ENCODE measurements around the gene COLEC11.

The COLEC11 gene

DNA sequence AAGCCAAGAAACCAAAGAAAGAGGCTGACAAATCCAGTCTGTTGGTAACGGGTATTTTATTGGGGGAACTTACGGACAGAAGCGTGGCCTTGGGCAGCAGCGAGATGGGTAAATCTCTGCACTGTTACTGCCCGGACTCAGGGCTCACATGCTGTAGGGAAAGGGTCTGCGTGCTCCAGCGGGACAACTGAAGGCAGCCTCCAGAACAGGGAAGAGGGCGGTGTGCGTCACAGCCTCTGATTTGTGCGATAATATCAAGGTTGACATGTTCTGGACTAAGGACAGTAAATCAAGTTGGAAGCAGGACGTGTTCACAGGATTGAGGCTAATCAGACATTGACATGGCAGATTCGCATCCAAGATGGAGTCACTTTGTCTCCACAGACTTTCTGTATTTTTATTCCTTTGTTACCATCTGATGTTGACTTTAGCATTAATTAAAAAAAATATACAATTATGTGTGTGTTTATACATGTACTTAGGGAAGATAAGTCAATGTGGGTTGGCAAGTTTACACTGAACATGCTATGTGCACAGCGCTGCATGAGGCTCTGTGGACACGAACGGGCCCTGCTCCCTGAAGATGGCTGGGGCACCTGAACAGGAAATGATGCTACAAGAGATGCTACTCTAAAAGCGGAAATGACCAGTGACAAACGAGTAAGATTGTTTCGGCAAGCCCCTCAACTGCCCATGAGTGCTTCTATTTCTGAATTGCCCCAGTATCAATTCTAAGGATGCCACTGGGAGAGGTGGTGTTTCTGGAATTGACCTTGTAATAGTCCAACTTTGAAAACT lies 85.8 kb downstream of the COLEC11 start:
- ChIA-PET POLR2A (no interaction called here), CTCF (interaction anchor here (0.6 kb wide), 1 partner anchor 43 kb away, joined by 3 read pairs; no protein-coding TSS in a partner anchor)
- TF ChIP-seq ZNF394 (tag by site-specific recombination; IDR thresholded peaks at IDR 0.05; ENCODE audit: borderline replicate concordance) (no peak), ZNF155 (tag by site-specific recombination; IDR thresholded peaks at IDR 0.05) (no peak), SETDB1 (IDR thresholded peaks at IDR 0.05; ENCODE audit: insufficient read length, low read length) (no peak), ZNF513 (tag by site-specific recombination; IDR thresholded peaks at IDR 0.05) (no peak), ZNF830 (tag by site-specific recombination; IDR thresholded peaks at IDR 0.05; ENCODE audit: low read depth) (no peak), ZNF843 (tag by site-specific recombination; IDR thresholded peaks at IDR 0.05) (no peak), ZNF350 (tag by site-specific recombination; IDR thresholded peaks at IDR 0.05) (no peak)
- TF ChIP-seq, protein P1, sequence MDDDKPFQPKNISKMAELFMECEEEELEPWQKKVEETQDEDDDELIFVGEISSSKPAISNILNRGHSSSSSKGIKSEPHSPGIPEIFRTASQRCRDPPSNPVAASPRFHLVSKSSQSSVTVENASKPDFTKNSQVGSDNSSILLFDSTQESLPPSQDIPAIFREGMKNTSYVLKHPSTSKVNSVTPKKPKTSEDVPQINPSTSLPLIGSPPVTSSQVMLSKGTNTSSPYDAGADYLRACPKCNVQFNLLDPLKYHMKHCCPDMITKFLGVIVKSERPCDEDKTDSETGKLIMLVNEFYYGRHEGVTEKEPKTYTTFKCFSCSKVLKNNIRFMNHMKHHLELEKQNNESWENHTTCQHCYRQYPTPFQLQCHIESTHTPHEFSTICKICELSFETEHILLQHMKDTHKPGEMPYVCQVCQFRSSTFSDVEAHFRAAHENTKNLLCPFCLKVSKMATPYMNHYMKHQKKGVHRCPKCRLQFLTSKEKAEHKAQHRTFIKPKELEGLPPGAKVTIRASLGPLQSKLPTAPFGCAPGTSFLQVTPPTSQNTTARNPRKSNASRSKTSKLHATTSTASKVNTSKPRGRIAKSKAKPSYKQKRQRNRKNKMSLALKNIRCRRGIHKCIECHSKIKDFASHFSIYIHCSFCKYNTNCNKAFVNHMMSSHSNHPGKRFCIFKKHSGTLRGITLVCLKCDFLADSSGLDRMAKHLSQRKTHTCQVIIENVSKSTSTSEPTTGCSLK (tag by site-specific recombination; IDR thresholded peaks at IDR 0.05): no peak
- Histone ChIP-seq H3K36me3 (ENCODE audit: control insufficient read depth in 2 of 2, insufficient read depth in 1 of 2, low read length in 2 of 2) (no peaks in the 10 kb centered on the region), H3K4me1 (ENCODE audit: control insufficient read depth, insufficient read depth, low read length) (no peaks in the 10 kb centered on the region), H3K27ac (ENCODE audit: extremely low read depth, low read depth, low read length) (no peak overlapping the region), H3K9me3 (ENCODE audit: control insufficient read depth, insufficient read depth, low read depth, low read length) (no peaks in the 10 kb centered on the region), H3K4me3 (ENCODE audit: low read depth, low read length) (no peak overlapping the region)

DNA sequence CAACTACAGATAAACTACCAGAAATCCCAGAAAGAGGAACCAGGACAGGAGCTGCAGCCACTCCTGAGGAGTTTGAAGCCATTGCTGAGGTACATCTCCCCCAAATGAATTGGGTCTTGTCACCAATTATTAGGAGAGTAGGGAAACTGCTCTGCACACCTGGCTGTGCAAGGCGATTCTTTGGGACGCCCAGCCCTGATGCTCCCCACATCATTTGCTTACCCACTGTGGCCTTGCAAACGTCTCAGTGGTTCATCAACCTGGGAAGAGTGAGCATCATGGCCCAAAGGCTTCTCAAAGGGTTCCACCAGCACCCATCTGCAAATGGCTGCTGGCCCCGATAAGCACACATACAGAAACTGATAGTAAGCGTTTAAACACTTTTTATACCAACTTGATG lies 86.7 kb downstream of the COLEC11 start:
- no peaks in the 10 kb centered on the region for H3K4me1 ChIP-seq (ENCODE audit: control insufficient read depth, insufficient read depth, low read length)
- no peaks in the 10 kb centered on the region for H3K36me3 ChIP-seq (ENCODE audit: control insufficient read depth in 2 of 2, insufficient read depth in 1 of 2, low read length in 2 of 2)
- no peaks in the 10 kb centered on the region for H3K9me3 ChIP-seq (ENCODE audit: control insufficient read depth, insufficient read depth, low read depth, low read length)
- POLR2A ChIA-PET: no interaction called here
- CTCF ChIA-PET: no interaction called here
- H3K27ac ChIP-seq (ENCODE audit: extremely low read depth, low read depth, low read length): no peak overlapping the region
- H3K4me3 ChIP-seq (ENCODE audit: low read depth, low read length): no peak overlapping the region
- TF ChIP-seq ZNF610 (tag by site-specific recombination; IDR thresholded peaks at IDR 0.05; ENCODE audit: borderline replicate concordance) (no peak), ZNF701 (tag by site-specific recombination; IDR thresholded peaks at IDR 0.05) (no peak), ZNF184 (tag by site-specific recombination; IDR thresholded peaks at IDR 0.05) (no peak), ZNF416 (tag by site-specific recombination; IDR thresholded peaks at IDR 0.05) (no peak), HOXA7 (CRISPR knock-in tag; IDR thresholded peaks at IDR 0.05; ENCODE audit: borderline replicate concordance) (no peak), ZNF529 (tag by site-specific recombination; IDR thresholded peaks at IDR 0.05; ENCODE audit: insufficient replicate concordance) (no peak), ZNF792 (tag by site-specific recombination; IDR thresholded peaks at IDR 0.05) (no peak), ZFP3 (tag by site-specific recombination; IDR thresholded peaks at IDR 0.05; ENCODE audit: low read depth) (no peak), ZNF654 (tag by site-specific recombination; IDR thresholded peaks at IDR 0.05; ENCODE audit: low read depth) (no peak), ZFP69B (tag by site-specific recombination; IDR thresholded peaks at IDR 0.05) (no peak), ZNF558 (tag by site-specific recombination; IDR thresholded peaks at IDR 0.05) (no peak), ZNF660 (tag by site-specific recombination; IDR thresholded peaks at IDR 0.05) (no peak), PRDM6 (tag by site-specific recombination; IDR thresholded peaks at IDR 0.05) (no peak), TRIM28 (IDR thresholded peaks at IDR 0.05; ENCODE audit: borderline replicate concordance, low read length) (no peak), ZBTB48 (tag by site-specific recombination; IDR thresholded peaks at IDR 0.05) (no peak), ZBTB11 (tag by site-specific recombination; conservative IDR thresholded peaks at IDR 0.05; ENCODE audit: low read depth) (no peak)

Measured in HEK293 (cell line).